Kidney (tissue), 14 donors: ENCODE data around the gene OR8G1. TPM values are rescaled to one million over a fixed set of nuclear protein-coding genes. Genes with fewer than 3 reads are reported as not detected.

Experiments
- DNase-seq, 5 donors: peaks; one replicate each; pipeline ENCODE4 v3.0.0-alpha.2; 2013 to 2020
- FAIRE-seq: peaks from 2 replicates; lab custom pipeline; 2012; peaks lifted over from hg19 to GRCh38; lab: Jason Lieb, UNC
- H3K27ac ChIP-seq, 2 donors: one replicate each; pipeline ENCODE4 v1.7.0; 2013; ENCODE audit warnings: low read depth in 2 of 2, low read length in 2 of 2, inconsistent platforms in 1 of 2
- H3K27me3 ChIP-seq: one replicate; pipeline ENCODE4 v1.7.1; 2013; ENCODE audit warnings: low read length, inconsistent platforms; ENCODE audit not compliant: control insufficient read depth, insufficient read depth
- H3K36me3 ChIP-seq, 3 donors: one replicate each; pipeline versions ENCODE4 v1.7.0 to v1.7.1; 2013; ENCODE audit warnings: low read length in 3 of 3, control low read depth in 1 of 3, inconsistent platforms in 1 of 3; ENCODE audit not compliant: insufficient read depth in 3 of 3, control insufficient read depth in 2 of 3
- H3K4me1 ChIP-seq, 3 donors: one replicate each; pipeline versions ENCODE4 v1.7.0 to v1.7.1; 2013; ENCODE audit warnings: low read length in 3 of 3, inconsistent platforms in 1 of 3, low read depth in 1 of 3; ENCODE audit not compliant: control insufficient read depth in 2 of 3, insufficient read depth in 2 of 3
- H3K4me3 ChIP-seq, 3 donors: one replicate each; pipeline versions ENCODE4 v1.7.0 to v1.8.1; 2013; ENCODE audit warnings: low read length in 3 of 3, control low read depth in 1 of 3, inconsistent platforms in 1 of 3
- H3K9ac ChIP-seq, 3 donors: one replicate each; pipeline versions ENCODE4 v1.7.0 to v1.7.1; 2013; ENCODE audit warnings: low read length in 3 of 3, control low read depth in 1 of 3, inconsistent platforms in 1 of 3
- H3K9me3 ChIP-seq, 3 donors: one replicate each; pipeline versions ENCODE4 v1.7.0 to v1.7.1; 2013; ENCODE audit warnings: low read length in 3 of 3, control low read depth in 1 of 3, inconsistent platforms in 1 of 3; ENCODE audit not compliant: control insufficient read depth in 2 of 3, insufficient read depth in 1 of 3
- CTCF ChIP-seq: IDR thresholded peaks from 3 replicates; pipeline ENCODE4 v1.5.1; 2012; ENCODE audit warnings: mild to moderate bottlenecking, moderate library complexity, borderline replicate concordance; ENCODE audit not compliant: insufficient read depth; ENCODE audit errors: extremely low read depth
- intact Hi-C: fragments of 100-400 bp; cut with DNase I; formaldehyde crosslinking; loops from one replicate; pipeline ENCODE4 v1.11.1; 2022
- polyA plus RNA-seq: library from polyadenylated mRNA; stranded (reverse); fragments of 350-450 nt; fragmentation: Illumina TruSeq; extraction: RNeasy Lipid Tissue Mini Kit (QIAGEN cat#74804); gene quantifications from one replicate; pipeline ENCODE4 v1.2.3, GENCODE V29; 2014; ENCODE audit warnings: low read depth, low replicate concordance; ENCODE audit not compliant: insufficient read depth
- total RNA-seq: library from RNA; stranded (reverse); fragmentation: NEBNext Ultra II Directional; extraction: Animal tissue kit (Norgen Biotek cat#: 25700); gene quantifications from one replicate; pipeline ENCODE4 v1.2.1, GENCODE V29; 2021
- donor health status: control.
- donor health status: control.
- donor health status: control.
- donor health status: control.
- donor health status: control.
- donor health status: DM: yes; HTN: yes; CAD: no.
- donor health status: Normal renal cell carcinoma (clear cell type).

OR8G1 gene
- total and polyA plus RNA-seq, 2 donors from 2014 or later, result not detected

GRCh38 chr11:124285610-124286344 lies 44.9 kb downstream of the OR8G1 start:
- no peak overlapping the region for H3K9ac ChIP-seq
- no peak for DNase-seq
- no peaks in the 10 kb centered on the region for H3K27me3 ChIP-seq
- no peaks in the 10 kb centered on the region for H3K4me1 ChIP-seq
- intact Hi-C loops, result no loop called here
- no peak overlapping the region for H3K4me3 ChIP-seq
- H3K27ac ChIP-seq, result no peak overlapping the region
- TF ChIP-seq CTCF, result no peak
- no peak for FAIRE-seq
- no peaks in the 10 kb centered on the region for H3K36me3 ChIP-seq
- H3K9me3 ChIP-seq, result peaks cover 0 to 4% (median 0%) of the 10 kb centered on the region in 3 donors

DNA sequence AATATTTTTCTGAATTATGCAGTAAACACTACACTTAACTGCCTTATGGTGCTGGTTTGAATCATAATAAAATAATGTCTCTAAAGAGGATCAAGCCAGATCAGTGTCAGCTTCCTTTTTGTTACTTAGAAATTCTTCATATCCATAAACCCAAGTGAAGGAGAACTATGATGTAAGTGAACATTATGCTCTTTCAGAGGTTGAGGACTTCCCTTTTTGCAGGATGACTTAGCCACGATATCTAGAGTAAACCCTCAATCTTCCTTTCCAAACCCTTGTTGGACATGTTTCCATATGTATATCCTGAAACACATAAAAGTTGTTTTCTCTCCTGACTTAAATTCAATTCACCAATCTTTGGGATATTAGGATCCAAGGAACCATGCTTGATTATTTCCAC lies 53.8 kb downstream of the OR8G1 start:
- FAIRE-seq (no peak), DNase-seq (no peak)
- no peak overlapping the region for H3K4me3 ChIP-seq
- H3K9ac ChIP-seq, result no peak overlapping the region
- intact Hi-C loops, result no loop called here
- no peaks in the 10 kb centered on the region for H3K36me3 ChIP-seq
- no peaks in the 10 kb centered on the region for H3K4me1 ChIP-seq
- no peaks in the 10 kb centered on the region for H3K27me3 ChIP-seq
- TF ChIP-seq CTCF, result no peak
- H3K27ac ChIP-seq, result no peak overlapping the region
- no peaks in the 10 kb centered on the region for H3K9me3 ChIP-seq

- Histone ChIP-seq H3K36me3 (no peaks in the 10 kb centered on the region), H3K4me3 (no peak overlapping the region), H3K9me3 (no peaks in the 10 kb centered on the region), H3K4me1 (no peaks in the 10 kb centered on the region), H3K27me3 (no peaks in the 10 kb centered on the region), H3K27ac (no peak overlapping the region), H3K9ac (no peak overlapping the region)
- TF ChIP-seq CTCF, result no peak
- intact Hi-C loops, result no loop called here
- DNase-seq (no peak), FAIRE-seq (no peak)
Measured at GRCh38 chr11:124296016-124296415, 55.1 kb downstream of the OR8G1 start.

DNA sequence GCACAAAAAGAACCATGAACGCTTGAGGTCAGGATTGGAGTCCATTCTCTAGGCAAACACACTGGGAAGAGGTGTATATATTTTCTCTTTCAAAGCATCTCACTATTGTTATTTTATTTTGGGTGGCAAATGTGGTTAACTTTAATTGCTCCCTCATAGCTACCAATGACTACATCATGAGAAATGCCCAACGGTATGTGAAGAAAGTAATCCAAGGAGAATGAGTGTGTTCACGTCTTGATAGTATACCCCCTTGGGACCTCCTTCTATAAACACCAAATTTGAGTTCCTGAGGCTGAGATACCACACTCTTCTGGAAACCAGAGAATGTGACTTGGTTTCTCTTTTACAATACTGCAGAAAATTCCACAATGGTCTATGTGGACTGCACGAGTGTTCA lies 57.0 kb downstream of the OR8G1 start:
- Histone ChIP-seq H3K9me3 (no peaks in the 10 kb centered on the region), H3K36me3 (no peaks in the 10 kb centered on the region), H3K27me3 (no peaks in the 10 kb centered on the region), H3K4me3 (no peak overlapping the region), H3K4me1 (no peaks in the 10 kb centered on the region), H3K9ac (no peak overlapping the region), H3K27ac (no peak overlapping the region)
- TF ChIP-seq CTCF, result no peak
- intact Hi-C loops, result no loop called here
- no peak for DNase-seq
- no peak for FAIRE-seq
